ENCODE results near the gene GPC6.
A peak's percentile ranks its signal among the peaks of the same experiment; 100 is the strongest.

The GPC6 gene

DNA sequence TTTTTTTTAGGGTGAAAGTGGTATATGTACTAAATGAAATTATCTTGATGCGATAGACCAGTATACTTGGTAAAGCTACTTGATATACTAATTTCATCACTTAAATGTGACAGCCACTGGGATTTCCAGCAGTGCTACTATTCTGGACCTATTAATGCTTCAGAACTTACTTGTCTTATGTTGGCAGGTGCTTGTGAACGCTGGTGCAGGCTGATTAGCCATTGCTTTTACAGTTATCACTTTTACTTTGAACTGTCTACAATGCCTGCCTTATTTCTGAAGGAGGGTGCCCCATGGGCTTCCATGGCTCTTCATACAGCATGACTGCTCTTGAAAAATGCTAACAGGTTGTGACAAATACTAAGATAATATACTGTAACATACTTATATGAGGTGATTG, 294.7 kb downstream of the GPC6 start:
- peak; percentile 58 for DNase-seq

- DNase-seq, result peak; percentile 82
These were observed 295.9 kb downstream of the GPC6 start for GRCh38 chr13:93522501-93522900.

GRCh38 chr13:93525087-93525486, 298.5 kb downstream of the GPC6 start:
- no peak for DNase-seq

GRCh38 chr13:93527748-93528297, 301.2 kb downstream of the GPC6 start:
- no peak for DNase-seq

DNA sequence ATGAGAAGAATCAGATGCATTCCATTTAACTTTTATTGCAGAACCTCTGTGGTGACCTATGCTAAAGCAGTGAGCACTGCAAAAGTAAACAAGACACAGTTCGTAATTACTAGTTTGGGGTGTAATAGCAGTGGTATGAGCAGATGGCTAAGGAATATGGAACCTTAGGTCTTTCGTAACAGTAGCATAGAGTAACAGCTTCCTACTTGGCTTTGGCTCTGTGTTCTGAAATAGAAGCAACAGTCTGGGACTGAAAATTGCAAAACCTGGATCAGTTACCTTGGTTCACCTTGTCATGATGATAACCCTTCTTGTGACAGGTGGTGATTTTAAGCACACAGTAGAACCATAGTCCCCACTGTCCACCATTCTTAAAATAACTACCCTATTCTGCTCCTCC, 303.4 kb downstream of the GPC6 start:
- no peak for DNase-seq

- no peak for DNase-seq
These were observed 307.6 kb downstream of the GPC6 start for GRCh38 chr13:93534181-93534700.

DNA sequence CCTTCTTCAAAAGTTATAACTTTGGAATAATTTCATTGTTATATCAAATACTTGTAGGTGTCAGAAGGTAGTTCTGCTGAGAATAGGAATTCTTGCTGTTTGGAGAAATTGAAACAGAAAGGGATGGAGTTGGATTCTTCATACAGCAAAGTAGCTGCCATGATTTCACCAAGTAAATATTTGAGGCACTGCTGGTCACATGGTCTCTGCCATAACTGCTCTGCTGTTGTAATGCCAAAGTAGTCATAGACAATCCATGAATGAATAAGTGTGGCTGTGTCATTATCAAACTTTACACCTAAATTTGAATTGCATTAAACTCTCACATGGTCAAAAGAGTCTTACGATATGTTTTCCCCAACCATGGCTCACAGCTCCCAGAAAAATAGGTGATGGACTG, 308.6 kb downstream of the GPC6 start:
- DNase-seq, result no peak

- DNase-seq, result no peak
These were observed 313.3 kb downstream of the GPC6 start for GRCh38 chr13:93539914-93540313.

DNA sequence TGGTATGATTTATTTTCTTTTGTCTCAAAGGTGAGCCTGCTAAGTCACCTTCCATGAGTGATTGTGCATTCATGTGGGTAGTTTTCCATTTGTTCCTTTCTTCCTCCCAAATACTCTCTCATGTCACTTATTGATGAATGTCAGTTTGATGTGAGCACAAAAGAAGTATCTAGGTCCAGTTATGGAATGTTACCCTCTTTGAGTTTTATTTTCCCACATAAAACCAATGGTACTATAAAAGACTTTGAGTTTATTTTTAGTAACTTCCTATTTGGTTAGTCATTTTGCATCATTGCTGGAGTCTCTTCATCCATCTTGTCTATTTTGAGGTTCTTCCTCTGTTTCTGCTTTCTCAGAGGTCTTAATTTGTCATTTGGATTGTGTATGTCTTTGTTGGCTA, 321.3 kb downstream of the GPC6 start:
- no peak for DNase-seq

DNA sequence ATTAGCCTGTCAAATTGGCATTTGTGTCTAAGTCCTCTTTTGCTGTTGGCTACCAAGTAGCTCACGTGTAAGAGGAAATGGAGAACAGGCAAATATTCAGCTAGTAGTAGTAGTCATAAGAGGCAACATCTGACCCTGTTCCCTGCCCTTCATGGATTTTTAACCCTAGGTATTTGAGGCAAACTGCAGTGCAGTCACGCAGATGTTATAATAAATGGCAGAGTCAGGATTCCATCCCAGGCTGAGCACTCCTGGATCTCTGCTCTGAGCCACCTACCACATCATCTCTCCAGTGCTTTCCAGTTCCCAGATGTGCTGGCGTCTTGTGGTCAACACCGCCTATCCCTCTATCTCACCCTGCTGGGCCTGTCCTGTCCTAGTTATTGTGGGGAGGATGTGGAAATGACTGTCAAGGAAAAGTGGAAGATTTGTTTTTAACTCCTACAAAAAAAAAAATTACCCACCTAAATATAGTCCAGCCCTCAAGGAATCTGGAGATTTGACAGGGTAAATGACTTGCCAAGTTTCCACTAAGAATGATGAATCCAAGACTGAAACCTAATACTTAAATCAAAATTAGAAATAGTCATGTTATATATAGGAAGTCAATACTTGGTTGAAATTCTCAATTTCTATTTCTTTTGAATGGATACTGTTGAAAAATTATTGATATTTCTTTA, 322.9 kb downstream of the GPC6 start:
- no peak for DNase-seq

DNA sequence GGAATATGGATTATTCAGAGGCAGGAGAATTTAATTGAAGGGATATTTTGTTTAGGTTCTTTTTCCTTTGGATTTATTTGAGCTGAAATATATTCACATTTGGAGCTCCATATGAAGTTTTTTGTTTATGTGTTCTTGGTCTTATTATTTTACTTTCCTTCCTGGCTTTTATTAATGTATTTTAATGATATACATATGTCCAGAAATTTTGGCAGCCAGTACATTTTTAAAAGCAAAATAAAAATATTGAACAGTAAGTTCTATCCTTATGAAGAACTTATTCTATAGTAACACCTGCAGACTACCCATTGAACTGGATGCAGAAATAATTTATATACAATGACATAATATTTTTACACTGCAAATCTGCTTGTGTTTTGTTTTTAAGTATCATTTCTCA, 323.6 kb downstream of the GPC6 start:
- DNase-seq, result no peak

- peak; percentile 51 for DNase-seq
These were observed 326.0 kb downstream of the GPC6 start for GRCh38 chr13:93552596-93552995.

DNA sequence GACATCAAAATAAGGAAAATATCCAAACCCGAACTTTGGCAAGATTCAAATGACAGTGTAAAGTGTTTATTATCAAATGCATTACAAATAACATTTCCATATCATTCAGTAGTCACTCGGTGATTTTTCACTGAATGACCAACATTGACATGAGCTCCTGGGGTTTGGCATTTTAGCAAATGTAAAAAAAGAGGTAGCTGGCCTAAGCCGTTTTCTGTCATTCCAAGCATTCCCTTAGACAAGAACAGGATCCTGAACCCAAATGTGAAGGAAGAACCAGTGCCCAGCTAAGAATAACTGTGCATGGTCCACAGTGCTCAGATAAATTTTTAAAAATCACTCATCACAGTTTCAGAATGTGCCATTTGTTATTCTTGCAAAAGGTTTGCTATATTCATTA, 327.9 kb downstream of the GPC6 start:
- no peak for DNase-seq

- no peak for DNase-seq
These were observed 332.0 kb downstream of the GPC6 start for GRCh38 chr13:93558637-93559036.

- DNase-seq, result no peak
These were observed 333.1 kb downstream of the GPC6 start for GRCh38 chr13:93559718-93560117.

- DNase-seq, result peak; percentile 74
These were observed 335.1 kb downstream of the GPC6 start for GRCh38 chr13:93561576-93562225.

GRCh38 chr13:93562676-93563075, 336.1 kb downstream of the GPC6 start:
- DNase-seq, result no peak

- DNase-seq, result no peak
These were observed 350.5 kb downstream of the GPC6 start for GRCh38 chr13:93577105-93577504.

- DNase-seq, result no peak
These were observed 363.2 kb downstream of the GPC6 start for GRCh38 chr13:93589788-93590187.

GRCh38 chr13:93603043-93603442, 376.4 kb downstream of the GPC6 start:
- DNase-seq, result no peak

- no peak for DNase-seq
These were observed 388.2 kb downstream of the GPC6 start for GRCh38 chr13:93614776-93615175.

- no peak for DNase-seq
These were observed 393.7 kb downstream of the GPC6 start for GRCh38 chr13:93620181-93620765.

GRCh38 chr13:93621051-93621450, 394.4 kb downstream of the GPC6 start:
- DNase-seq, result no peak

DNA sequence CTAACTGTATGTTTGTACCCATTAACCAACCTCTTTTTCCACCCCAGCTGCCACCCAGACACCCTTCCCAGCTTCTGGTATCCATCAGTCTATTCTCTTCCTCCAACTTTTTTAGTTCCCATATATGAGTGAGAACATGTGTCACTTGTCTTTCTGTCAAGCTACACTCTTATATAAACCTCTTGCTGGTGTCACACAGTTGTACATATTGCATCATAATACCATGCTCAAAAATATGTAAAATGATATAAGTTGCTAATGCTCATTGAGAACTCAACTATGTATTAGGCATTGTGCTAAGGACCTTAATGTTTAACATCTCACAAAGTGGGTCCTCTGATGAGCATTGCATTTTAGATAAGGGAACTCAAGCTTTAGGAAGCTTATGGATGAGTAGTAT, 395.4 kb downstream of the GPC6 start:
- DNase-seq, result no peak

Data from NCI-H526 treated with DMSO at 0.1 percent for 48 hours (cell line).